ENCODE results near the gene GOLGA6C.

Gene GOLGA6C

DNA sequence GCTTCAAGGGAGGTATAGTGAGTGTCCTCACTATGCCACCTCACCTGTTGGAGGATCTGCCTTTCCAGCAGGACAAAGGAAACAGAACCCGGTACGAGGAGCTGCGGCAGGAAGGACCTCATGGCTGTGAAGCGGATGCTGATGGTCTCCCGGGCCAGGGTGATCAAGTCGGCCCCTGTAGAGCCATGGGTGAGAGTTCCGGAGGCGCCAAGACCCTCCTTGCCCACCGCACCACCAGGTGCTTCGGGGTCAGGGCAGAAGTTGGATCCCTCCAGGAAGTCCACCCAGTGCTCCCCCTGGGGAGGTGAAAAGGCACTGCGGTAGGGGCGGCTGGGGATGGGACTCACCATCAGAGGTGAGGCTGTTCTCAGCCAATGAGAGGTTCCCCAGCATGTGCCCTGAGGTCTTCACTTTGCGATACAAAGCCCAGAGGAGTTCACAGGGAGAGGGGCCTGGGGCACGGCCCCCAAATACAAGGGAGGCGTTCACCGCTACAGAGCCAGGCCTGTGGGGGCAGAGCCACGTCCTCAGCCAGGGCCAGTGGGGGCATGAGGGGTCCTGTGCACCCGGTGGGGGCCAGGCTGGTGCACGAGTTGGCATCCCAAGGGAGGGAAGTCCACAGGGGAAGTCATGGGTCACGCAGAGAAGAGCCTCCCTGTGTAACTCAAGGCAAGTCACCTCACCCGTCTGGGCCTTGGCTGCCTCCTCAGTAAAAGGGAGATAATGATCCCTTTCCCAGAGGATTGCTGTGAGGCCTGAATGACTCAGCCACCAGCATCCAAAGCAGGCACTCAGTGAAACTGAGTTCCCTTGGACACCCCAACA lies 28.7 kb upstream of the GOLGA6C start:
- ChIA-PET POLR2A (interaction anchor here (0.8 to 2.1 kb wide), 2 partner anchors 10 to 224 kb away, joined by 3 to 6 read pairs; no protein-coding TSS in a partner anchor), CTCF (no interaction called here)
- no peak for DNase-seq (ENCODE audit: extremely low spot score)
- TF ChIP-seq, protein P1, sequence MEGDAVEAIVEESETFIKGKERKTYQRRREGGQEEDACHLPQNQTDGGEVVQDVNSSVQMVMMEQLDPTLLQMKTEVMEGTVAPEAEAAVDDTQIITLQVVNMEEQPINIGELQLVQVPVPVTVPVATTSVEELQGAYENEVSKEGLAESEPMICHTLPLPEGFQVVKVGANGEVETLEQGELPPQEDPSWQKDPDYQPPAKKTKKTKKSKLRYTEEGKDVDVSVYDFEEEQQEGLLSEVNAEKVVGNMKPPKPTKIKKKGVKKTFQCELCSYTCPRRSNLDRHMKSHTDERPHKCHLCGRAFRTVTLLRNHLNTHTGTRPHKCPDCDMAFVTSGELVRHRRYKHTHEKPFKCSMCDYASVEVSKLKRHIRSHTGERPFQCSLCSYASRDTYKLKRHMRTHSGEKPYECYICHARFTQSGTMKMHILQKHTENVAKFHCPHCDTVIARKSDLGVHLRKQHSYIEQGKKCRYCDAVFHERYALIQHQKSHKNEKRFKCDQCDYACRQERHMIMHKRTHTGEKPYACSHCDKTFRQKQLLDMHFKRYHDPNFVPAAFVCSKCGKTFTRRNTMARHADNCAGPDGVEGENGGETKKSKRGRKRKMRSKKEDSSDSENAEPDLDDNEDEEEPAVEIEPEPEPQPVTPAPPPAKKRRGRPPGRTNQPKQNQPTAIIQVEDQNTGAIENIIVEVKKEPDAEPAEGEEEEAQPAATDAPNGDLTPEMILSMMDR (IDR thresholded peaks at IDR 0.05; ENCODE audit: control extremely low read depth, extremely low read depth, low read depth, missing control alignments): no peak

DNA sequence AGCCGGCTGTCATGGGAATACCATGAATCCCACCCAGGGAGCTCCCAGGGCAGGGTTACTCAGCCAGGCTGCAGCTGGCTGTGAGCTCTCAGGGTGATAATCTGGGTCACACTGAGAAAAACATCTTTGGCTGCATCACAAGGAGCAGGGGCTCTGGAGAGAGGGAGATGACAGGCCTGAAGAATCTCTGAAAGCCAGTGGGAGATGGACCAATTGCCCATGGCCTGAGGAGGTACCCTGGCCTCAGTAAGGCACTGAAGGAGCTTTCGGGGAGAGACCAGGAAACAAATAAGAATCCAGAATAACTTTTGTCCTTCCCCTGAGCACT lies 28.2 kb upstream of the GOLGA6C start:
- DNase-seq (ENCODE audit: extremely low spot score): no peak
- CTCF ChIA-PET: no interaction called here
- POLR2A ChIA-PET: interaction anchor here (0.5 to 2.1 kb wide), 3 partner anchors 11 to 224 kb away, joined by 3 to 6 read pairs (median 3); no protein-coding TSS in a partner anchor
- TF ChIP-seq, protein P1 (IDR thresholded peaks at IDR 0.05; ENCODE audit: control extremely low read depth, extremely low read depth, low read depth, missing control alignments): no peak

DNA sequence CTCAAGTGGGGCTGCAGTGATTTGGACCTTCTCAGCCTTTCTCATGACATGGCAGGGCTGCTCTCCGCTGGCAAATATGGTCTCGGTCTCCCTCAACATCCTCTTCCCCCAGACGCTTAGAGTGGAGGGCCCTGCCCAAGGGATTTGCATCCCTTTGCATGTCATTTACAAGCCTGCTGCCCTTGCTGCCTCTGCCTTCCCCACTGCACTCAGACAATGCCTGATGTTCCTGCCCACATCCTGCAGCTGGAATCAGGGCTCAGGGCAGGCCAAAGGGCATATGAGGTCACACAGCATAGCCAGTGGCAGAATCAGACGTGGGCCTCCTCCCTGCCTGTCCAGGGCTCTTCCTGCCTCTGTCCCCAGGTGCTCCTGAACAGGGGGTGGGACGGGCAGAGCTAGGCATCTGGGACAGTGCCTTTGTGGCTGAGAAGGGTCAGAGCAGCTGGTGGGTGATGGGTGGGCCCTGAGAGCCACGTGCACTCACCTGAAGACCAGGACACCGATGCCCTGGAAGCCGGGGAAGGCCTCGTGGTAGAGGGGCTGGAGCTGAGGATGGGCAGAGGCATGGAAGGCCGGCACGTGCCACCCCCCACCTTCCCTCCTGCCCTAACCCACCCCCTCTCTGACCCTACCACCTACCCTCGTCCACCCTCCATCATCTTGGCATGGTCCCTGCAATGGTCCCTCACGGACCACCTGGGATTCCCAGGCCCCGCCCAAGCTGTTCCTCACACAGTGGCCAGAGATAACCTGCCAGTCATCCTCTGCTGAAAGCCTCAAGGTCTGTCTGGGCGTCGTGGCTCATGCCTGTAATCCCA lies 27.4 kb upstream of the GOLGA6C start:
- POLR2A ChIA-PET: interaction anchor here (0.5 to 0.8 kb wide), 2 partner anchors 14 to 223 kb away, joined by 3 read pairs; no protein-coding TSS in a partner anchor
- CTCF ChIA-PET: interaction anchor here (0.8 kb wide), 1 partner anchor 202 kb away, joined by 5 read pairs; no protein-coding TSS in a partner anchor
- DNase-seq (ENCODE audit: extremely low spot score): no peak
- TF ChIP-seq, protein P1 (IDR thresholded peaks at IDR 0.05; ENCODE audit: control extremely low read depth, extremely low read depth, low read depth, missing control alignments): no peak

DNA sequence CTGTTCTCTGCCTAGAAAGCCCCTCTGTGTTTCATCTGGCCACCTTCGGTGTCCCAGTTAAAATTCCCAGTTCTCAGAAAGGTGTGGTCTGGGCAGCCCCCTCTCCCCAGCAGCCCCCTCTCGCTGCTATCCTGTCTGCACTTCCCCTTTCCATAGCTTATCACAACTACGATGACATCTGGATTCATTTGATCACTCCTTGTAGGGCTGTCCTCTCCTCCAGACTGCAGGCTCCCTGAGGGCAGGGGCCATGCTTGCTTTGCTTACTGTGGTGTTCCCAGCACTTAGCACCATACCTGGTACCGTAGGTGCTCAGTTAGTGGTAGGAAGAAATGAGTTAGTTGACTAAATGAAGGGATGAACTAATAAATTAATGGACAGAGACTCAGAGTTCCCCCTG lies 26.3 kb upstream of the GOLGA6C start:
- ChIA-PET POLR2A (no interaction called here), CTCF (no interaction called here)
- no peak for DNase-seq (ENCODE audit: extremely low spot score)
- TF ChIP-seq, protein P1 (IDR thresholded peaks at IDR 0.05; ENCODE audit: control extremely low read depth, extremely low read depth, low read depth, missing control alignments): no peak

DNA sequence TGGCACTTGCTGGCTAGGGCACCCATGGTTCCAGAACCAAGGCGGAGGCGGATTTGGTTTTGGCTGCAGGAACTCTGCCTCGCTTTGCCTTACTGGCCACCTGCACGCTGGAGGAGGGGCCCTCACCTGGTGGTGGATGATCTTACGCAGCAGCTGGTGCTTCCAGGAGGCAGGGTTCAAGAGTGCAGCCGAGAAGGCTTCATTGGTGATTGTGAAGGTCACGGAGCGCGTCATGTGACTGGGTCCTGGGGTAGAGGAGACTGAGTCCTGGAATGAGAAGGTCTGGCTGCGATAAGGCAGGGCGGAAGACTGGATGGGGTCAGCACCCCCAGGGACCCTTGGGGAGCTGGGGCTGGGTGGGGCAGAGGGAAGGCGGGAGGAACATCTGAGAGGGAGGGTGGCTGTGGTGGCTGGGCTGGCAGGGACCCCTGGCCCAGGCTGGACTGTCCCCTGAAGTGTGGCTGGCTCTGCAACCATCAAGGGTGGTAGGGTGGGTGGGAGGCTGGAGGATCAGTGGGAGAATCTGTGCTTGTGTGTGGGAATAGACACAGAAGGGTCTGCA lies 25.8 kb upstream of the GOLGA6C start:
- no peak for DNase-seq (ENCODE audit: extremely low spot score)
- ChIA-PET CTCF (no interaction called here), POLR2A (no interaction called here)
- TF ChIP-seq, protein P1 (IDR thresholded peaks at IDR 0.05; ENCODE audit: control extremely low read depth, extremely low read depth, low read depth, missing control alignments): no peak

DNA sequence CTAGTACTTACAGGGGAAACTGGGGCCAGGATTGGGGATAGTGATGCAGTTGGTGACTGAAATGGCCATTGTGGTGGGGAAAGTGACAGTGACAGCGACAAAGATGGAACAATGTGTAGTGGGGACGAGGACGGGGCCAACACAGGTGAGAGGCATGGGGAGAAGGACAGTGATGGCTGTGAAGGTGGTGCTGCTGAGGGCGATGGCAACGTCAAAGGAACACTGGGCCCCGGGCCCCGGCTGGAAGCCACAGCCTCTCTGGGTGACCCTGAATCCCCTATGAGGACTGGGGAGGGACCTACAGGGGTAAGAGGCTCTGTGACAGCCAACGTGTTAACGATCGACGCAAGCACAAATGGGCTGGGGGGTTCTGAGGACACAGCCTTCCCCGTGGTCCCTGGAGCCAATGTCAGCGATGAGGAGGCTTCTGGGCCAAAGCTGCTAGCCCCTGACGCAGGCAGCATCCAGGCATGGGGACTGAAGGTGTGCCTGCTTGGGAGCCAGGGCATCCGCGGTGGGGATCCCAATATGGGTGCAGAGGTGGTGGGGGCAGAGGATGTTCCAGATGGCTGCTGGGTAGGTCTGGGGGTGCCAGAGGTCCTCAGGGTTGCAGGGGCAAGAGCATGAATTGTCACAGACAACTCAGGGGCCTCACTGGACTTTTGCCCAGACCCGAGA lies 25.2 kb upstream of the GOLGA6C start:
- TF ChIP-seq, protein P1 (IDR thresholded peaks at IDR 0.05; ENCODE audit: control extremely low read depth, extremely low read depth, low read depth, missing control alignments): no peak
- DNase-seq (ENCODE audit: extremely low spot score): peak; percentile 8
- ChIA-PET CTCF (no interaction called here), POLR2A (no interaction called here)
